ENCODE data around the gene HOXC5. TPM values are rescaled to one million over a fixed set of nuclear protein-coding genes. Genes with fewer than 3 reads are reported as not detected.

HOXC5 gene
- polyA plus RNA-seq, 1 donor: 1.8 TPM

DNA sequence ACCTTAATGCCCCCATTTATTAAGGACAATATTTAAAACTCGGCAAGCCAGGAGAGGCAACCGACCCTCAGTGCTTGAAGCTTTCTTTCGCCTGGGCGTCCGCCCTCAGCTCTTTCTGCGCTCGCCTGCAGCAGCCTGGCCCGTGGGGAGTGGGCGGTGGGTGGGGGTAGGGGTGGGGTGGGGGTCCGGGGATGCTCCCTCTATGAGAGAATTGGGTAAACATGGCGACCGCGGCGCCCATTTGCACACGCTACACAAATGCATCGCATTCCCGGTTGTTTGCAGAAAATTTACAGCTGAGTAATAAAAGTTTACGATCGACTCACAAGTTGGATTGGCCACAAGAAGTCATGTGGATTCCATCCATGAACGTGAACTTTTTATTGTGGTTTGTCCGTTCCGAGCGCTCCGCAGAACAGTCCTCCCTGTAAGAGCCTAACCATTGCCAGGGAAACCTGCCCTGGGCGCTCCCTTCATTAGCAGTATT is 16.3 kb upstream of the HOXC5 start:
- DNase-seq: peak; percentile 81 to 89
- Histone ChIP-seq H3K4me1 (ENCODE audit: control insufficient read depth, insufficient read depth, low read length) (peaks cover 28% of the 10 kb centered on the region), H3K4me3 (ENCODE audit: low read length) (peak overlapping the region; percentile 78), H3K27ac (ENCODE audit: low read length) (peak overlapping the region; percentile 95), H3K27me3 (ENCODE audit: control insufficient read depth, insufficient read depth, low read length) (peaks cover 52% of the 10 kb centered on the region), H3K9me3 (ENCODE audit: control insufficient read depth, low read depth, low read length) (peaks cover 3% of the 10 kb centered on the region), H3K36me3 (ENCODE audit: control insufficient read depth, insufficient read depth, low read length) (no peaks in the 10 kb centered on the region)
- no CpG with 5 or more reads among the region's 25 CpGs for WGBS (ENCODE audit: insufficient coverage, low lambda C conversion rate)

DNA sequence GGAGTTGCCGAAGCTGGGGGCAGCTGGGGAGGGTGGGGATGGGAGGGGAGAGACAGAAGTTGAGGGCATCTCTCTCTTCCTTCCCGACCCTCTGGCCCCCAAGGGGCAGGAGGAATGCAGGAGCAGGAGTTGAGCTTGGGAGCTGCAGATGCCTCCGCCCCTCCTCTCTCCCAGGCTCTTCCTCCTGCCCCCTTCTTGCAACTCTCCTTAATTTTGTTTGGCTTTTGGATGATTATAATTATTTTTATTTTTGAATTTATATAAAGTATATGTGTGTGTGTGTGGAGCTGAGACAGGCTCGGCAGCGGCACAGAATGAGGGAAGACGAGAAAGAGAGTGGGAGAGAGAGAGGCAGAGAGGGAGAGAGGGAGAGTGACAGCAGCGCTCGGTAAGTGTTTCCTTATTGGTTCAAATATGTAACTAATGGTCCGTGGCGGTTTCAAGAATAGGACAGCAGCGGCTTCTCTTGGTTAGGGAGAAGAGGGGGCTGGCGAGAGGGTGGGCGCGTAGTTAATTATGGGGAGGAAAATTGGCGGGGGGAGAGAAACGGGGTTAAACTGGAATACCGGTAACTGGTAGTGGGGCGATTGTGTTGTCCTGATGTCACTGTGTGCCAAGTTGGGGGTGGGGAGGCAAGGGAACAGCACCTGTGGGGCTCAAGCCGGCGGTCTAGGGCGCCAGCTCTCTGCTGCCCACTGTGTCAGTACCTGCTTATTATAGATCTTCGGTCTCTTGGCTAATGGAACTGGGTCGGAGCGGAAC is 15.6 kb upstream of the HOXC5 start:
- peaks cover 27% of the 10 kb centered on the region for H3K4me1 ChIP-seq (ENCODE audit: control insufficient read depth, insufficient read depth, low read length)
- WGBS (ENCODE audit: insufficient coverage, low lambda C conversion rate): 0% methylated on average over 3 of the region's 24 CpGs
- peak overlapping the region; percentile 78 for H3K4me3 ChIP-seq (ENCODE audit: low read length)
- peaks cover 53% of the 10 kb centered on the region for H3K27me3 ChIP-seq (ENCODE audit: control insufficient read depth, insufficient read depth, low read length)
- DNase-seq: no peak
- peak overlapping the region; percentile 95 for H3K27ac ChIP-seq (ENCODE audit: low read length)
- H3K9me3 ChIP-seq (ENCODE audit: control insufficient read depth, low read depth, low read length): peaks cover 3% of the 10 kb centered on the region
- no peaks in the 10 kb centered on the region for H3K36me3 ChIP-seq (ENCODE audit: control insufficient read depth, insufficient read depth, low read length)

DNA sequence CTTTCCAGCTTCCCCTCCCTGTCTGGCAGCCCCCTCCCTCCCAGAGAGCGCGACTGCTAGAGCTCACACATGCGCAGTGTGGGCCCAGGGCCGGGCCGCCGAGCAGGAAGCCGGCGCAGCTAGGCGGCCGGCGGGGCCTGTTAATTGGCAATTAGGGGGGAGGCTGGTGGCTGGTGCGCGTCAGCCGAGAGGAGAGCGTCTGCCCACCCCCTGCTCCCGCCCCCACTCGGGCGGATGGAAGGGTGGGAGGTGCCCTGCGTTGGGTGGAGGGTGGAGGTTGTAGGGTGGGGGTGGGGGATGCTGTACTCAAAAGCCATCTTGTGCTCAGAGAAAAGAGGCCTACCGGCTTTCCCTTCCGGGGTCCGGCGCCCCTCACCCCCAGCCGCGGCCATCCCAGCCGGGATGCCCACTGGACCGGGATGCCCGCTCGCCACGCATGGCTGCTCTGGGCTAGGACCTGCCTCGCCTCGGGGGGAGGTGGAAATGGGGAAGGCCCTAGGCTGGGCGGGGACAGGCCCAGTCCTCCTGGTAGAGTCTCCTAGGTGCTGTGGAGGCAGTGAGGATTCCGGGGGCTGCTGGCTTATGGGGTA is 14.9 kb upstream of the HOXC5 start:
- WGBS (ENCODE audit: insufficient coverage, low lambda C conversion rate): no CpG with 5 or more reads among the region's 34 CpGs
- Histone ChIP-seq H3K4me1 (ENCODE audit: control insufficient read depth, insufficient read depth, low read length) (peaks cover 30% of the 10 kb centered on the region), H3K27ac (ENCODE audit: low read length) (peak overlapping the region; percentile 95), H3K36me3 (ENCODE audit: control insufficient read depth, insufficient read depth, low read length) (no peaks in the 10 kb centered on the region), H3K4me3 (ENCODE audit: low read length) (peak overlapping the region; percentile 78), H3K9me3 (ENCODE audit: control insufficient read depth, low read depth, low read length) (peaks cover 3% of the 10 kb centered on the region), H3K27me3 (ENCODE audit: control insufficient read depth, insufficient read depth, low read length) (peaks cover 50% of the 10 kb centered on the region)
- DNase-seq: peak; percentile 85 to 88

DNA sequence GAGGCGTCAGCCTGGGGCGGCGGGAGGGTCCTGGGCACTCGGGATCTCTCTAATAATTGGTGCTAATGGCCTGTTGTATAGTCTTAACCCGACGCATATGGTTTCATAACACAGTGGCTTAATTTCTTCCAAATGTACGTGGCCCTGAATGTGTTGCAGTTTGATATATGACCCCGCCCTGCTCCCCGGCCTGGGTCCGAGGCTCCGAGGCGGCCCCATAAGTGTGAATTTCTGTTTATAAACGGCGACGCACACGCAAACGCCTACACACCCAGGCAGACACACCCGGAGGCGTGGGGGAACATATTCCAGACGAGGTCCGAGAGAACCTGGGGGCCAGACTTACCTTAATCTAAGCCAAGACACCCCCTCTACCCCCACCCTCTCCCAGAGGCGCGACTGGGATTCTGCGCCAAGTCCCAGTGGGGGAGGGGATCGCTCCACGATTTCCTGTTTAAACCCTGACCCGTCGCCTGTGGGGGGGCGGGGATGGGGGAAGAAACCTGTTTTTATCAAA is 14.3 kb upstream of the HOXC5 start:
- H3K27me3 ChIP-seq (ENCODE audit: control insufficient read depth, insufficient read depth, low read length): peaks cover 49% of the 10 kb centered on the region
- peaks cover 3% of the 10 kb centered on the region for H3K9me3 ChIP-seq (ENCODE audit: control insufficient read depth, low read depth, low read length)
- peak overlapping the region; percentile 78 for H3K4me3 ChIP-seq (ENCODE audit: low read length)
- peak in 1 of 2 donors; percentile 64 for DNase-seq
- H3K4me1 ChIP-seq (ENCODE audit: control insufficient read depth, insufficient read depth, low read length): peaks cover 35% of the 10 kb centered on the region
- peak overlapping the region; percentile 95 for H3K27ac ChIP-seq (ENCODE audit: low read length)
- no CpG with 5 or more reads among the region's 29 CpGs for WGBS (ENCODE audit: insufficient coverage, low lambda C conversion rate)
- no peaks in the 10 kb centered on the region for H3K36me3 ChIP-seq (ENCODE audit: control insufficient read depth, insufficient read depth, low read length)

DNA sequence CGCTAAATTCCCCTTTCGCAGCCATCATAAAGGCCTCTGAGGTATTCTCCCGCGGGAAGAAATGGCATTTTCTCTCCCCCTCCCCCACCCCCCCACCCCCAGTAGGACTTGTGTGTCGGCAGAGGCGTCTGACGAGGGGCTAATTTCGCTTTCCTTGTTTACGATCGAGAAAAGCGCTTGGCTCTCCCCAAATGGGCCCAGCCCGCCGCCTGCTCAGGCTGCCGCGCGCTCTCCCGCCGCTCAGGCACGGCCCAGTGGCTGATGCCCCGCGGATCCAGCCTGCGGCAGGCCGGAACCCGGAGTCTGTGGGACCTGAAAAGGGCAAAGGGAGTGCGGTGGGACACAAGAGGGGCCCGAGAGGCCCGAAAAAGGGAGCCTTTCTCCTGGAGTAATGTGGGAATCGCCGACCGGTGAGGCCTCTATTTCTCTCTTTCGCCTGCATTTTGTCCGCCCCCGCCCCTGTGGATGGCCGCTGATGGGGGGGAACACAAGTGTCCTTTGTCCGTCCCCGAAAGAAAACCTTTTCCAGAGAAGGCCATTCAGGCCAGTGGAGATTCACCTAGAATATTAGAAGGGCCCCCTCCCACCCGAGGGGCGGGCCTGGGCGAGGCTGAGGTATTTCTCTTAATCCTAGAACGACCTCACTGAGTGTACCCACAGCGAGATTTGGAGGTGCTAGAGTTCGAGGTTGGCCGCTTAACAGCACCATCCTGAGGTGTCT is 13.6 kb upstream of the HOXC5 start:
- no CpG with 5 or more reads among the region's 43 CpGs for WGBS (ENCODE audit: insufficient coverage, low lambda C conversion rate)
- Histone ChIP-seq H3K4me3 (ENCODE audit: low read length) (peak overlapping the region; percentile 78), H3K27me3 (ENCODE audit: control insufficient read depth, insufficient read depth, low read length) (peaks cover 50% of the 10 kb centered on the region), H3K27ac (ENCODE audit: low read length) (peak overlapping the region; percentile 95), H3K4me1 (ENCODE audit: control insufficient read depth, insufficient read depth, low read length) (peaks cover 36% of the 10 kb centered on the region), H3K9me3 (ENCODE audit: control insufficient read depth, low read depth, low read length) (peaks cover 3% of the 10 kb centered on the region), H3K36me3 (ENCODE audit: control insufficient read depth, insufficient read depth, low read length) (no peaks in the 10 kb centered on the region)
- peak in 1 of 2 donors; percentile 43 for DNase-seq

DNA sequence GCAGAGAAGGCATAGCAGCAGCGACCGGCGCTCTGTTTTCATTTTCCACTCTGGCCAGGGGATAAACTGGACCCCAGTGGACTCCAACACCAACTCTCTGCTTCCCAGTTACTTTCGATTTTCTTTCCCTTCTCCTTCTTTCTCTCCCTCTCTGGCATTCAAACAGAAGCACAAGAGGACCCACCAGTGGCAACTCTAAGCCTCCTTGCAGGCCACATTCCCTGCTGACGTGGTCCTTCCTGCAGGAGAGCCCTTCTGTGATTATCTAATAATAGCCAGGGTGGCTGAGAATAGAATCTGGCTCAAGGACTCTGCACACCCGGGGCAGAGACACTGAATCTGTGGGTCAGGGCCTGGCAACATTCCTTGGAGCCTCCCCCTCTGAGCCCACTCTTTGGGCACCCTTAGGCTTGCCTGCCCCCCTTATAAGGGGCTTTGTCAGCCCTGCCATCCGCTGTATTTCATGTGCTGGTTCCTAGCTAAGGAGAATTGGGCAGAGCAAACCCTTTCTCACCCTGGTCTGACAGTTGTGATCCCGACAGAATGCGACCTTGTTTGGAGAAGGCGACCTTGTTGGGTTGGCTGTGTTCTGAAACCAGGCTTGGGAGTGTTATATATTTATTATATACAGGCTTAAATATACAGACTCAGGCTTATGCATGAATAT is 12.8 kb upstream of the HOXC5 start:
- no peaks in the 10 kb centered on the region for H3K36me3 ChIP-seq (ENCODE audit: control insufficient read depth, insufficient read depth, low read length)
- H3K27ac ChIP-seq (ENCODE audit: low read length): peak overlapping the region; percentile 88
- peaks cover 49% of the 10 kb centered on the region for H3K27me3 ChIP-seq (ENCODE audit: control insufficient read depth, insufficient read depth, low read length)
- H3K4me3 ChIP-seq (ENCODE audit: low read length): peak overlapping the region; percentile 78
- no peak for DNase-seq
- WGBS (ENCODE audit: insufficient coverage, low lambda C conversion rate): no CpG with 5 or more reads among the region's 10 CpGs
- peaks cover 41% of the 10 kb centered on the region for H3K4me1 ChIP-seq (ENCODE audit: control insufficient read depth, insufficient read depth, low read length)
- no peaks in the 10 kb centered on the region for H3K9me3 ChIP-seq (ENCODE audit: control insufficient read depth, low read depth, low read length)

DNA sequence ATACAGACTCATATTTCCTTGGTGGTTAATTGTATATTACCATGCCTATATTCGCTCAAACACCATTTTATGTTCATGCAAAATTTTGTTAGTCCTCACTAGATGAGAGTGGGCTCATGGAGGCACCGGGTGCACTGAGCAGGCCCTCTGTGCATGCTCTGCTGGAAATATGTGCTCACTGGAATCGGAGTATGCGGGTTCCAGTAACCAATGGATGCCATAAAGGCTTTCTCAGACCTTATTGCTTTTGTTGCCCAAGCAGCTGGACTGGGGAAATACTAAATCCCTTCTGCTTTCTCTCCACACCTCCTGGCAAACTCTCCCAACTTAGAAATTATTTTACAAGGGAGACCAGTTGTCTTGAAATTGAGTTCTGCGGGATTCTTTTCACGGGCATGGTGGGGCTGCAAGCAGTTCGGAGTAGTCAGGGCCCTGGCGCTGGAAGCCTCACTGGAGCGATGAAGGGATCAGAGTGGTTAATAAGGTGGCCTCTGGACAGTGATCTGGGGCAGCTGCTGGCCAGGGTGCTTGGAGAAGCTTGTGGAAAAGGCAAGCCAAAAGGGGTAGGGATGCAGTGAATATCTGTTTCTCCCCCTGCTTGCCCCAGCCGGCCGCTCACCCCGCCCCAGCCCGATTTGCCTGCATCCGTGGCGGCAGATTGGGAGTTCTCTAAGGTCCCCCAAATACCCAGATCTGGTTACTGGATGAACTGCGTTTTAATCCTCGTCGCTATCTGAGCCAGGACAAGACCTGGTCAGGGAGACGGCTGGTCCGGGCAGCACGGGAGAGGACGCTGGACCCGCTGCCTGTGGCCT is 12.1 kb upstream of the HOXC5 start:
- no peaks in the 10 kb centered on the region for H3K36me3 ChIP-seq (ENCODE audit: control insufficient read depth, insufficient read depth, low read length)
- H3K4me1 ChIP-seq (ENCODE audit: control insufficient read depth, insufficient read depth, low read length): peaks cover 45% of the 10 kb centered on the region
- peaks cover 48% of the 10 kb centered on the region for H3K27me3 ChIP-seq (ENCODE audit: control insufficient read depth, insufficient read depth, low read length)
- no peaks in the 10 kb centered on the region for H3K9me3 ChIP-seq (ENCODE audit: control insufficient read depth, low read depth, low read length)
- H3K27ac ChIP-seq (ENCODE audit: low read length): peak overlapping the region; percentile 54
- H3K4me3 ChIP-seq (ENCODE audit: low read length): peak overlapping the region; percentile 78
- WGBS (ENCODE audit: insufficient coverage, low lambda C conversion rate): no CpG with 5 or more reads among the region's 23 CpGs
- DNase-seq: no peak

DNA sequence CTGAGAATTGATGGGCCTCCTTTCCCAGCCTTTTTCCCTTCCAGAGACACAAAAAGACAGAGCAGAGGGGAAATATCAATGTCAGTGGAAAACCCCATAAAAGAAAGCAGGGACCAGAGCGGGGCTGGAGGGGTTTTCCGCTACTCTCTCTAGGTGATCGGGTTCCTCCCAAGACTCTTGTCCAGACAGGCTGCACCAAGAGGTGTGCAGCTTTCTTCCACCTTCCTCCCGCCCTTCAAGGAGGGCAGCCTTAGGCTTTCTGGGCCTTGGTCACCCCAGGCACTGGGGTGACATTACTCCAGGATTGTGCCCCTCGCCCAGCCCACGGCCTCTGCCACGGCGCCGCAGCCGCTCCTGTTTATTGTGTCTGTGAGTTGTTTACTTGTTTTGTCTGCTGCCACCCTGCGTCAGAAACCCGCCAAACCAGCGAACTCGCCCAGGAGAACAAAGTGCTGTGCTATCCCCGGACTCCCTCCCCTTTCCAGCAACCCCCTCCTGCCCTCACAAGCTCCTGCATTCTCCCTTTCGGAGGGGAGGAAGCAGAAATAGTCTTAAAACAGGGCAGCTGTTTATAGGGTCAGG is 11.3 kb upstream of the HOXC5 start:
- H3K4me3 ChIP-seq (ENCODE audit: low read length): peak overlapping the region; percentile 78
- H3K27me3 ChIP-seq (ENCODE audit: control insufficient read depth, insufficient read depth, low read length): peaks cover 49% of the 10 kb centered on the region
- peak overlapping the region; percentile 54 for H3K27ac ChIP-seq (ENCODE audit: low read length)
- no peaks in the 10 kb centered on the region for H3K36me3 ChIP-seq (ENCODE audit: control insufficient read depth, insufficient read depth, low read length)
- no CpG with 5 or more reads among the region's 16 CpGs for whole genome bisulfite sequencing (ENCODE audit: insufficient coverage, low lambda C conversion rate)
- no peak for DNase-seq
- peaks cover 48% of the 10 kb centered on the region for H3K4me1 ChIP-seq (ENCODE audit: control insufficient read depth, insufficient read depth, low read length)
- no peaks in the 10 kb centered on the region for H3K9me3 ChIP-seq (ENCODE audit: control insufficient read depth, low read depth, low read length)

All from large intestine (tissue), 3 donors.